HPDE6-E6E7 (cell line): Measurements from ENCODE around the gene CENPA.
"Not testable (repeated sequence)": the region's sequence is repeated elsewhere in the genome, so short reads cannot be mapped to it uniquely, and the experiment has no call there.

Source experiments
- DNase-seq: peaks from one replicate; pipeline ENCODE4 v3.0.0; 2011; ENCODE audit warnings: missing footprints; ENCODE audit errors: extremely low spot score

Gene CENPA

DNA sequence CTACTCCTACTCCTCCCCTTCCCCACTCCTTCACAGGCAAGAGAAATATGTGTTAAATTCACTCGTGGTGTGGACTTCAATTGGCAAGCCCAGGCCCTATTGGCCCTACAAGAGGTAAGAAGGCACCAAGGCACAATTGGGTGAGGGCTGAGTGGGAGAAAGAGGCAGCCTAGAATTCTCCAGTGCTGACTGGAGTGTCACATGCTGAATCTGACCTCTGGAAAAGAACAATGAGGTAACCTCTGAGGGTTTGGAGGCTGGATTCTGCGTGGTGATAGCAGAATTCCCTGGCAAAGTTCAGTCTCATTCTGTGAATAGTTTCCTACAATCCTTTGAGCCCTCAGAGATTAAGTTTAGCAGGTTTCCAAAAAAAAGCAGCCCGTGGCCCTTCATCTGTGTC, 6.9 kb downstream of the CENPA start:
- no peak for DNase-seq

DNA sequence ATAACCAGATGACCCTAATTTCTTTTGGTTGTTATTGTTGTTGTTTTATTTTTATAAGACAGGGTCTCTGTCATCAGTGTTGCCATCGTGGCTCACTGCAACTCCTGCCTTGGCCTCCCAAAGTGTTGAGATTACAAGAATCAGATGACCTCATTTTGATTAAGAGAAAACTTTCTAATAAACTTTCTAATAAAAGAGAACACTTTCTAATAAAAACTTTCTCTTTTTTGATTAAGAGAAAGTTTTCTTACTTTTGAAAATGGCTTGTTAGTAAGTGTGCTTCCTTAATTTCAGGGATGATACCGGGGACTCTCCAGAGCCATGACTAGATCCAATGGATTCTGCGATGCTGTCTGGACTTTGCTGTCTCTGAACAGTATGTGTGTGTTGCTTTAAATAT, 7.7 kb downstream of the CENPA start:
- DNase-seq: no peak

GRCh38 chr2:26795135-26795534, 9.3 kb downstream of the CENPA start:
- DNase-seq: not testable (repeated sequence)

DNA sequence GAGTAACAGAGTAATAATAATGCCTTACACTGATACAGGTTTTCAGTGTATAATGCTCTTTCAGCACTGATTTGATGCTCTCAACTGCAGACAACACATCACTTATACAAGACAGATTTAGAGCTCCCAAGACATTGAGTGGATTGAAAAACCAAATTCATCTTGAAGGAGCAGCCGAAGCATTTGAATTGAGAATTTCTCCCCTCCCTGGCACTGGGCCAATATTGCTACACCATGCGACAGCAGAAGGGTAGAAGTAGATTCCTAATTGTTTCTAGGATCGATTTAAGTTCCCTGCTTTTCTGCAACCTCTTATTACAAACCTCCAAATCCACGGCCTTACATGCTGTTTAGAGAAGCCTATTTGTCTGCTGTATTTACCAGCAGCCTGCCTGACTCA, 15.5 kb downstream of the CENPA start:
- DNase-seq: no peak

DNA sequence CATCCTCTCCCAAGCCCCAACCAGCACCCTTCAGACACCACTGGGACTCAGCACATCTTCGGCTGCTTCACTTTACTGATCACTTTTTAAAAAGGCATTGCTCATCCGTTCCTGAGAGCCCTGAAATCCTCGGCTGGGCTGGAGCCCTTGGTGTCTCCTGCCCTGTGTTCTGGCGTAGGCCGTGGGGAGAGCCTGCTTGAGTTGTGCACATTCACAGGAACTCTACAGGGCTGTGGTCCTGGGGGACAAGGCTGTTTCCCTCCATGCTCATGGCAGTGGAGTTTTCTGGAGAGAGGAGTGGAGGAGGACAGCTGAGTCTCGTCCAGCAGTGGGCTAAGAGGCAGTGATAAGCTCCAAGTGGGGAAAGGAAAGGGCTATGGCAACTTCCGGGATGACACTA, 15.9 kb downstream of the CENPA start:
- DNase-seq: no peak

DNA sequence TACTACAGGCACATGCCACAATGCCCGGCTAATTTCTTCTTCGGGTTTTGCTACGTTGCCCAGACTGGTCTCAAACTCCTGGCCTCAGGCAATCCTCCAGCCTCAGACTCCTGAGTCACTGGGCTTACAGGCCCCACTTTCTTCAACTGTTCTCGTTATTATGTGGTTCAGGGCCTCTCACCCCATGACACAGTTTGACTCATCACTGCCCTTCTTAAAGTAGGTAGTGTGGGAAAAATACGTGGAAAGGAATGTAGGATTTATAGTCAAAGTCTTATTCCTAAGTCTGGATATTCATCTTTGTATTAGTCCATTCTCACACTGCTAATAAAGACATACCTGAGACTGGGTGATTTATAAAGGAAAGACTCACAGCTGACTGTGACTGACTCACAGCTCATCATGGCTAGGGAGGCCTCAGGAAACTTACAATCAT, 19.4 kb downstream of the CENPA start:
- DNase-seq: peak; percentile 58

- no peak for DNase-seq
Observed at GRCh38 chr2:26807788-26808460, 22.1 kb downstream of the CENPA start.

GRCh38 chr2:26809211-26809610, 23.4 kb downstream of the CENPA start:
- DNase-seq: no peak

DNA sequence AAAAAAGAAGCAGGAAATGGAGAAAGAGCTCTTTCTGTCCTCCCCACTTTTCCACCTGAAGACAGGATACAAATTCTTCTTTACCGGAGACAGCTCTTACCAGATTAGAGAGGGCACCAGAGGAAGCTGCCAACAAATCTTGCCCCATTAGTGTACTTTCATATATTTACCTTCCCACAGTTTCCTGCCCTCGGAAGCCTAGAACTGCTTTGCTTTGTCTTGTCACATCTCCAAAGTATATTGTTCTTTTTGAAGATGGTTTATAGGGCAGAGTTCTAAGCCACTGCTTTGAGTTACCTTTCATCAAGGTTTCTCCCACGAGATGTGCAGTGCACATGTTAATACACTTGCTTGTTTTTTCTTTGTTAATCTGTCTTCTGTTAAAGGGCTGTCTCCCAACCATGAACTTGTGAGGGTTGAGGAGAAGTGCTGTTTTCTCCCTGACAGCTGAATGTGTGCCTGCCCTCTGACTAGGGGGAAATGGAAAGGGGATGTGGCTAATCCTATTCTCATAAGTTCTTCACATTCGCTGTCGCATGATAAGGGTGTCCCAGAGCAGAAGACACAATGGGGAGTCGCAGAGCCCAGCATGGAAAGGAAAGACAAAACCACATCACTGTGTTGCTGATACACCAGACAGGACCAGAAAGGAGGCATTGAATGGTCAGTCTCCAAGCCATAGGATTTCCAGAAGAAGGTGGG, 24.2 kb downstream of the CENPA start:
- no peak for DNase-seq

GRCh38 chr2:26811261-26811660, 25.4 kb downstream of the CENPA start:
- DNase-seq: no peak

- no peak for DNase-seq
Observed at GRCh38 chr2:26811791-26812694, 26.2 kb downstream of the CENPA start.

- no peak for DNase-seq
Observed at GRCh38 chr2:26812731-26813130, 26.9 kb downstream of the CENPA start.

DNA sequence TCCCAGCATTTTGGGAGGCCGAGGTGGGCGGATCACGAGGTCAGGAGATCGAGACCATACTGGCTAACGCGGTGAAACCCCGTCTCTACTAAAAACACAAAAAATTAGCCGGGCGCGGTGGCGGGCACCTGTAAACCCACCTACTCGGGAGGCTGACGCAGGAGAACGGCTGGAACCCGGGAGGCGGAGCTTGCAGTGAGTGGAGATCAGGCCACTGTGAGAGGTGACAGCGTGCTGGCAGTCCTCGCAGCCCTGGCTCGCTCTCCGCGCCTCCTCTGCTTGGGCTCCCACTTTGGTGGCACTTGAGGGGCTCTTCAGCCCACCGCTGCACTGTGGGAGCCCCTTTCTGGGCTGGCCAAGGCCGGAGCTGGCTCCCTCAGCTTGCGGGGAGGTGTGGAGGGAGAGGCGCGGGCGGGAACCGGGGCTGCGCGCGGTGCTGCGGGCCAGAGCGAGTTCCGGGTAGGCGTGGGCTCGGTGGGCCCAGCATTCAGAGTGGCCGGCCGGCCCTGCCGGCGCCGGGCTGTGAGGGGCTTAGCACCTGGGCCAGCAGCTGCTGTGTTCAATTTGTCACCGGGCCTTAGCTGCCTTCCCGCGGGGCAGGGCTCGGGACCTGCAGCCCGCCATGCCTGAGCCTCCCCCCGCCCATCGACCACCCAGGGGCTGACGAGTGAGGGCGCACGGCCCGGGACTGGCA, 28.4 kb downstream of the CENPA start:
- DNase-seq: not testable (repeated sequence)

DNA sequence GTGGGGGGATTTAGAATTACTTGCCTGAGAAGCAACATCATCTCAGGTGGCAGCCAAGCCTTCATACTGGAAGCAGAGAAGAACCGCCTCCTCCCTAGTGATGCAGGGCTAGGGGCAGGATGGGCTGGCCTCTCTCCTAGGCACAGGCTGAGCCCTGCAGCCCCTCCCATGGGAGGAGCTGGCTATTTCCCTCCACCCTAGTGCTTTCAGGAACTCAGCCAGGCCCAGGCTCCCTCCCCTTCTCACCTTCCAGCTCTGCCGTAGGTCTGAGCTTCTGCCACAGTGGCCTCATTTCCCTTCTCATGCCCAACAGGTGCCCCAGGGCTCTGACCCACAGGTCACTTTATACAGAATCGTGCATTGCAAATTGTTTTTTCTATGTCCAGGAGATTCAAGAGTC, 31.0 kb downstream of the CENPA start:
- no peak for DNase-seq

DNA sequence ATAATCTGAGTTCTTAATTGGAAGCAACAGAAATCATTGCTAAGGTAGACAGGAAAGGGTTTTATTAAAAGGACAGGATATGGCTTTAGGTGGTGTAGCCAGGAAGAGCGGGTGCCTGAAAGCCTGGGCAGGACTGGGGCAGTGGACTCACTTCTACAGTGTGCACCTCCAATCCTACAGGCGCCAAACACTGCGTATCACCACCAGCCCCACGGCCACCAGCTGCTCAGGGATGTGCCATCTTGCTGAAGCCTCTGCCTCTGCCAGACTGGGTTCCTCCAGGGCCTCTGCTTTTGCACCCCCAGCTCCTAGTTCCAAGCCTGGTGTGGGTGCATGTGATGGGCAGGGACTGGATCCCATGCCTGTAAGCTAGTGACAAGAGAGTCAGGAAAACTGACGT, 32.4 kb downstream of the CENPA start:
- no peak for DNase-seq

GRCh38 chr2:26818972-26819371, 33.1 kb downstream of the CENPA start:
- no peak for DNase-seq

- DNase-seq: no peak
Observed at GRCh38 chr2:26820932-26821331, 35.1 kb downstream of the CENPA start.

- DNase-seq: no peak
Observed at GRCh38 chr2:26822877-26823276, 37.0 kb downstream of the CENPA start.

GRCh38 chr2:26838121-26838906, 52.5 kb downstream of the CENPA start:
- no peak for DNase-seq

DNA sequence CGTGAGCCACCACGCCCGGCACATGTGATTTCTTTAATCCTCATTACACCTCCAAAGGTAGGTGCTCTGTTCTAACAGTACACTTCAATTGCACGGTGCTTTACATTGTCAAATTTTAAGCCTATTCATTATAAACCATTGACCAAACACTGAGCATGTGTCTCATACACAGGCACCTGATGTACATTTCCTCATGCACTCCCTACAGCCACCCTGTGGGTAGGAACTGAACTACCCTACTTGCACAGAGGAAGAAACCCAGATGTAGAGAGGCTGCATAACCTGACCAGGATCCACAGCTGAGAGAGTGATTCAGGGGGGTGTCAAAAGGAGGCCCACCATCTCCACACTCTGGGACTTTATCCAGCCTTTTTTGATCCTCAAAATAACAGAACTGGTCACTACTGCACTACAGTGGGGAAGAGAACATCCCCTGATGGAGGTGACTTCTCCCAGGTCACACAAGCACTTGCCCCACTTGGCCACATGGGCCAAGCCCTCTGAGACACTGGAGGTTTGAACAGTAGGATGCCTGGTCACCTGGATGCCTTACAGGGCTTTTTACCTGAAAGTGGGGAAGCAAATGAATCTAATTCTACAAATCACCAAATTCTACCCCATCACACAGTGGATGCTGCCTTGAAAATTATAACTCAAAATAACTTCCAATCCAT, 55.2 kb downstream of the CENPA start:
- no peak for DNase-seq

DNA sequence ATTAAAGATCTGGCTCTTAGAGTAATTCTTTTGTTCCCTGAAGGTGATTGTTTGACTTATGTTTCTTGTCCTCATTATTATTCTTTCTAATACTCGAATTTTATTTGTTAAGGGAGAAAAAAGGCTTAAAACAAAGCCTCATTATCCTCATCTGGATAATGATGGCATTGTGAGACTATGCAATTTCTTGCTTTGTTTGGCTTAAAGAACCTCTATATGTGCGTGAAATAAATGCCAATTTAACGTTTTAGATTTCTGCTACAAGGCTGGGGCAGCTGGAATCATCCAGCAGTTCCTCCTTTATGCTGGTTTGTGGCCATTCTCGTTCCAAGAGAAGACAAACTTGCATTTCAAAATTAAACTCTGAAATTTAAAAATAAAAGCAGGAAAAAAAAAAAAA, 57.2 kb downstream of the CENPA start:
- DNase-seq: no peak
